Upper lobe of left lung (tissue), 6 donors: ENCODE data around the gene MT1HL1. TPM values are rescaled to one million over a fixed set of nuclear protein-coding genes. Genes with fewer than 3 reads are reported as not detected.
A peak's percentile ranks its signal among the peaks of the same experiment; 100 is the strongest.

Experiments
- ATAC-seq, 2 donors: fragments of 200-7000 bp; cut with Tn5 transposase; one replicate each; pipeline ENCODE4 v1.9.1; 2022; ENCODE audit warnings: mild to moderate bottlenecking in 2 of 2, moderate library complexity in 2 of 2; ENCODE audit not compliant: low FRiP score in 2 of 2
- DNase-seq, 2 donors: peaks; one replicate each; pipeline ENCODE4 v3.0.0-alpha.2; 2019 to 2020
- H3K27ac ChIP-seq, 4 donors: fragments of 200-600 bp; sonication (generic); one replicate each; pipeline ENCODE4 v1.5.1; 2016 to 2019
- H3K27me3 ChIP-seq, 4 donors: fragments of 200-600 bp; sonication (generic); one replicate each; pipeline ENCODE4 v1.5.1; 2017 to 2019
- H3K36me3 ChIP-seq, 4 donors: fragments of 200-600 bp; sonication (generic); one replicate each; pipeline ENCODE4 v1.5.1; 2016 to 2019
- H3K4me1 ChIP-seq, 4 donors: fragments of 200-600 bp; sonication (generic); one replicate each; pipeline ENCODE4 v1.5.1; 2018 to 2019
- H3K4me3 ChIP-seq, 4 donors: fragments of 200-600 bp; sonication (generic); one replicate each; pipeline ENCODE4 v1.5.1; 2017 to 2019; ENCODE audit warnings: mild to moderate bottlenecking in 2 of 4, moderate library complexity in 1 of 4
- H3K9me3 ChIP-seq, 4 donors: fragments of 200-600 bp; sonication (generic); one replicate each; pipeline ENCODE4 v1.5.1; 2018 to 2019
- EP300 ChIP-seq, 4 donors: sonication (generic); formaldehyde crosslinking; IDR thresholded peaks; one replicate each; pipeline ENCODE4 v1.5.1; 2017; ENCODE audit warnings: antibody characterized with exemption in 4 of 4, control low read depth in 2 of 4
- POLR2A ChIP-seq, 4 donors: fragments of 450-650 bp; IDR thresholded peaks; one replicate each; pipeline ENCODE4 v1.5.1; 2016 to 2017; ENCODE audit warnings: antibody characterized with exemption in 4 of 4, mild to moderate bottlenecking in 2 of 4
- POLR2AphosphoS5 ChIP-seq, 2 donors: sonication (generic); formaldehyde crosslinking; IDR thresholded peaks; one replicate each; pipeline ENCODE4 v1.5.1; 2017; ENCODE audit warnings: antibody characterized with exemption in 2 of 2
- WGBS, 2 donors: methylation state at CpG; one replicate each; pipeline ENCODE4 v1.1.5; 2017 to 2018; 5-methylcytosine and 5-hydroxymethylcytosine counted together
- total RNA-seq, 6 donors: library from RNA; depleted of rRNA in 4 of 6; stranded (reverse); fragments of >200 nt in 4 of 6; gene quantifications; one replicate each; pipeline versions ENCODE4 v1.1.0 to v1.2.1, GENCODE V29; 2016 to 2021
- TF ChIP-seq, protein P1 (sequence below), 6 experiments: fragments of 450-650 bp in 4 of 6; fragments of 200-600 bp in 2 of 6; sonication (generic) in 2 of 6; IDR thresholded peaks; one replicate each; pipeline ENCODE4 v1.5.1; 2016 to 2019; ENCODE audit warnings: antibody characterized with exemption in 6 of 6
- donor health status: DM: no; HTN: no; CAD: no; lungs with moderate emphysema.
- donor health status: DM: no; HTN: yes; CAD: no; lungs with severe emphysema.

MT1HL1 gene
- total RNA-seq, 6 donors from 2014 or later, result not detected

DNA sequence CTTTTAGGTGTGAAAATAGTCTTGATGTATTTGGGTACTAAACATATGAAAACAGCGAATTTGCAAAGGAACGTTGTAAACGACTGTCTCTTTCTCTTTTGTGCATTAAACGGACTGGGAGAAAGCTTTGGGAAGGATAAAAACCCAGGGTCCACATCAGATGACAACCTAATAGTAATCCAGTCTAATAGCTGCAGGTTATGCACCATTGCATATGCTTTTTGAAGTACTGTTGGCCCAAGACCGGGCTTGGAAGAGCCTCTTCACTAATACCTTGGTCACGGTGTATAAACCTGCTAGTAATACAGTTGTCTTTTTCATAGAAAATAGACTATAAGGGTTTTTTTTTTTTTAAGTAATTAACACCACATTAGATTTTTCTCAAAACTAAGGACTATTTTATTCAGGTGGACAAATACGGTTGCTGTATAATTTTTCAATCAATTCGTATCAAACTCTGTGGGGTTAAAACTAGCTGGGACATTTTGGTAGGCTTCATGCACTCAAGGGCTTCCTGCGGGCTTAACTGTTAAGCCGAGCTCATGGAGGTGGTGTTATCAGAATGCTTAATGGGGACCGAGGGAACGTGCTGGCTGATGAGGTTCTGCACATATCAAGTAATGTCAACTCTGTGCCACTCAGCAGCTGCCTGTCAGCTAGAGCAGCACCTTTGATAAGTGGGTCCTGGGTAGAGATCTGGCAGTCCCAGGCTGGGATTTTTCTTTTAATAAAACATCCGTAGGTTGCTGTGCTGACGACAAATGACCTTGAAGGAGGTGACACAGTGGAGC is 39.8 kb upstream of the MT1HL1 start:
- DNase-seq, result no peak
- H3K27me3 ChIP-seq, result peaks cover 0 to 28% (median 13%) of the 10 kb centered on the region in 4 donors
- TF ChIP-seq POLR2A (IDR thresholded peaks at IDR 0.05), result no peak
- TF ChIP-seq POLR2AphosphoS5 (IDR thresholded peaks at IDR 0.05), result no peak
- TF ChIP-seq EP300 (IDR thresholded peaks at IDR 0.05), result no peak
- TF ChIP-seq, protein P1, sequence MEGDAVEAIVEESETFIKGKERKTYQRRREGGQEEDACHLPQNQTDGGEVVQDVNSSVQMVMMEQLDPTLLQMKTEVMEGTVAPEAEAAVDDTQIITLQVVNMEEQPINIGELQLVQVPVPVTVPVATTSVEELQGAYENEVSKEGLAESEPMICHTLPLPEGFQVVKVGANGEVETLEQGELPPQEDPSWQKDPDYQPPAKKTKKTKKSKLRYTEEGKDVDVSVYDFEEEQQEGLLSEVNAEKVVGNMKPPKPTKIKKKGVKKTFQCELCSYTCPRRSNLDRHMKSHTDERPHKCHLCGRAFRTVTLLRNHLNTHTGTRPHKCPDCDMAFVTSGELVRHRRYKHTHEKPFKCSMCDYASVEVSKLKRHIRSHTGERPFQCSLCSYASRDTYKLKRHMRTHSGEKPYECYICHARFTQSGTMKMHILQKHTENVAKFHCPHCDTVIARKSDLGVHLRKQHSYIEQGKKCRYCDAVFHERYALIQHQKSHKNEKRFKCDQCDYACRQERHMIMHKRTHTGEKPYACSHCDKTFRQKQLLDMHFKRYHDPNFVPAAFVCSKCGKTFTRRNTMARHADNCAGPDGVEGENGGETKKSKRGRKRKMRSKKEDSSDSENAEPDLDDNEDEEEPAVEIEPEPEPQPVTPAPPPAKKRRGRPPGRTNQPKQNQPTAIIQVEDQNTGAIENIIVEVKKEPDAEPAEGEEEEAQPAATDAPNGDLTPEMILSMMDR (IDR thresholded peaks at IDR 0.05), result no peak
- no peak overlapping the region for H3K27ac ChIP-seq
- ATAC-seq, result no peak
- WGBS, 2 donors, result 10 to 14% methylated on average over 13 to 14 of the region's 14 CpGs
- H3K4me3 ChIP-seq, result peak overlapping the region in 3 of 4 donors; percentile 51 to 57 (median 56)
- no peaks in the 10 kb centered on the region for H3K36me3 ChIP-seq
- H3K4me1 ChIP-seq, result peaks cover 0 to 20% (median 5%) of the 10 kb centered on the region in 4 donors
- no peaks in the 10 kb centered on the region for H3K9me3 ChIP-seq

DNA sequence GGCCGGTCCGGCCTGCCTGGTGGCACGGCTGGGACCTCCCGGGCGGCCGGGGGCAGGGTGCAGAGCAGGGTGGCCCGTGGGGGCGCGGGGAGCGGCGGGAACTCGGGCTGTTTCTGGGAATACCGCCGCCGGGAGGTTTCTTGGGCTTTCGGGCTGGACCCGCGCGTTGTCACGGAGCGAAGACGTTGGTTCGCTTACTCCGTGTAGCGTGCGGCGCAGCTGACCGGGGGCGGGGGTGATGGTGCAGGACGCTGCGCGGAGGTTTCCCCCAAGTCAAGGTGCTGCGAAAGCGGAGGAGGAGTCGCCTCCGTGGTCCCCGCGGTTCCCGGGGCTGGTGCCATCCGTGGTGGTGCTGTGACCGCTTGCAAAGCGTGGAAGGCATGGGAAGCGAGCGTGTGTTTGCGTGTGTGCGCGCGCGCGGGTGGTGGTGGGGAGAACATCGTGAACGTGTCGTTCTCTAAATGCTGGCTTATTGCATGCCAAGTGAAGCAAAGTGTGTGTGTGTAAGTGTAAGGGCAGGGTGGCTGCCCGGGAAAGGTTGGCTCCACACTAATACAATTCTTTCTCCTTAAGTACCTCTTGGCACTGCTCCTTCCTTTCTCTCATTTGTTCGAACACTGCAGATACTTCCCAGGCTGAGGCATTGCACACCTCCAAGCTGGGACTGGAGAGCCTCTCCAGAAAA is 38.8 kb upstream of the MT1HL1 start:
- DNase-seq (no peak), ATAC-seq (peak; percentile 23 to 51)
- Histone ChIP-seq H3K36me3 (no peaks in the 10 kb centered on the region), H3K27me3 (peaks cover 0 to 28% (median 13%) of the 10 kb centered on the region in 4 donors), H3K9me3 (no peaks in the 10 kb centered on the region), H3K4me3 (peak overlapping the region; percentile 24 to 57 (median 54)), H3K4me1 (peaks cover 0 to 20% (median 5%) of the 10 kb centered on the region in 4 donors), H3K27ac (peak overlapping the region in 3 of 4 donors; percentile 55 to 68 (median 56))
- TF ChIP-seq, protein P1 (IDR thresholded peaks at IDR 0.05), result no peak
- TF ChIP-seq POLR2A (IDR thresholded peaks at IDR 0.05), result no peak
- no peak for TF ChIP-seq EP300 (IDR thresholded peaks at IDR 0.05)
- TF ChIP-seq POLR2AphosphoS5 (IDR thresholded peaks at IDR 0.05), result no peak
- 4 to 5% methylated on average over 12 to 30 of the region's 55 CpGs for WGBS, 2 donors

DNA sequence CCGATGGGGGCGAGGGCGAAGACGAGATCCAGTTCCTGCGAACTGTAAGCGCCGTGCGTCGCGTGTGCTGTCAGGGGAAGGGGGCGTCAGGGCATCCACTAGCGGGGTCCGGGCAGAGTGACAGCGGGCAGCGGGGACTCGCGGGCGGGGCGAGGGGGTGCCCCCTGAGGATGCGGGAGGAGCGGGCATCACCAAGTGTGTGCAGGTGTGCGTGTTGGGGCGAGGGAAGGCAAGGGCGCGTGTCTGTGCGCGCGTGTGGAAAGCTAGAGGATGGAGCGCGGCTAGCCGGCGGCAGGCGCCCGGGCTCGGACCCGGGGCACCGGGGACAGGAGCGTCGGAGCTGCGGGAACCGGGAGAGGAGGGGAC is 38.3 kb upstream of the MT1HL1 start:
- Histone ChIP-seq H3K36me3 (no peaks in the 10 kb centered on the region), H3K27me3 (peaks cover 0 to 28% (median 13%) of the 10 kb centered on the region in 4 donors), H3K27ac (peak overlapping the region in 3 of 4 donors; percentile 55 to 68 (median 56)), H3K4me3 (peak overlapping the region; percentile 7 to 57 (median 54)), H3K9me3 (no peaks in the 10 kb centered on the region), H3K4me1 (peaks cover 0 to 20% (median 5%) of the 10 kb centered on the region in 4 donors)
- TF ChIP-seq POLR2AphosphoS5 (IDR thresholded peaks at IDR 0.05), result no peak
- TF ChIP-seq POLR2A (IDR thresholded peaks at IDR 0.05), result no peak
- TF ChIP-seq, protein P1 (IDR thresholded peaks at IDR 0.05), result no peak
- TF ChIP-seq EP300 (IDR thresholded peaks at IDR 0.05), result no peak
- peak in 1 of 2 donors; percentile 14 for ATAC-seq
- WGBS, 2 donors, result 0 to 2% methylated on average over 1 to 41 of the region's 41 CpGs
- DNase-seq, result peak in 1 of 2 donors; percentile 85

DNA sequence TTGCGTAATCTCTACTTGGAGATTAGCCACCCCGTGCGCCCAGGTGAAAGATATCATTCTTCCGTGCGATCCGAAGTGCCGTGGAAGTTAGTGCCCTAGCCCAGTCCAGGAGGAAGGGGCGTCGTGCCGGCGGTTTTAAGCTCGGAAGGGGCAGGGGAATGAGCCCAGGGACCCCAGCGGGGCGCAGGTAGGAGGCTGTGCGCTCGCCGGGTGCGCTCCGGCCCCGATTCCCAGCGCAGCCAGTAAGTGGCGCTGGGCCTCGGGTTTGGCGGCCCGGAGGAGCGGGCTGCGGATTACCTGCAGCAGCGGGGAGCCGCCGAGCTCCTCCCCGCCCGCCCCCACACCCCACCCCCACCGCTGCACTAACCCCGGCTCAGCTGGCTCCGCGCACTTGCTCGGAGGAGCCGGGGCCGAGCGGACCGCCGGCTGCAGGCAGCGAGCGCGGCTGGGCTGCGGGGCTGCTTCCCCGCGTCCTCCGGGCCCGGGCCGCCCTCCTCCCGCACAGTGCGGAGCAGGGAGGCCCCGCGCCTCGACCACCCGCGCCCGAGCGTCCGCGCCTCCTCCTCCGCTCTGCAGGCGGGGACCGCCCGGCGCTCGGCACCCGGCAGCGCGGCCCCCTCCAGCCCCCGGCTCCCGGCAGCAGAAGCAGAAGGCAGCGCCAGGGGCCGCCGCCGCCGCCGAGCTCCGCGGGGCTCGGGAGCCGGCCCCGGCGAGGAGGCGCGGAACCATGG is 37.7 kb upstream of the MT1HL1 start, which contains the start of gene RYR2:
RYR2 (plus strand) TSS at position 390 of the 731 bp plus-strand sequence; CDS start at position 728, 338 bp downstream.
- H3K27me3 ChIP-seq, result peaks cover 0 to 28% (median 13%) of the 10 kb centered on the region in 4 donors

More for the DNA sequence above, 37.7 kb upstream of the MT1HL1 start, which contains the start of gene RYR2:
- H3K36me3 ChIP-seq, result no peaks in the 10 kb centered on the region
- peak in 1 of 2 donors; percentile 58 for ATAC-seq
- peak within 1 kb of the TSS in 3 of 4 donors; percentile 55 to 68 (median 56) for H3K27ac ChIP-seq
- peak in 1 of 2 donors; percentile 86 for DNase-seq
- H3K4me3 ChIP-seq, result peak within 1 kb of the TSS; percentile 24 to 57 (median 54)
- TF ChIP-seq EP300 (IDR thresholded peaks at IDR 0.05) (no peak), POLR2AphosphoS5 (IDR thresholded peaks at IDR 0.05) (no peak)
- TF ChIP-seq, protein P1 (IDR thresholded peaks at IDR 0.05), result peak in 3 of 6 experiments; percentile 16 to 45 (median 26)
- WGBS, 2 donors, result 6 to 8% methylated on average over 9 to 37 of the region's 87 CpGs
- peaks cover 0 to 20% (median 5%) of the 10 kb centered on the region in 4 donors for H3K4me1 ChIP-seq
- H3K9me3 ChIP-seq, result no peaks in the 10 kb centered on the region
